ENCODE results near the gene LRRC2. TPM values are rescaled to one million over a fixed set of nuclear protein-coding genes. Genes with fewer than 3 reads are reported as not detected.
A peak's percentile ranks its signal among the peaks of the same experiment; 100 is the strongest.

The LRRC2 gene
- polyA plus RNA-seq, 6 donors from 2014 or later, result not detected

GRCh38 chr3:46491089-46492070, 74.7 kb downstream of the LRRC2 start:
- Mint-ChIP-seq H3K27ac (peak overlapping the region in 1 of 6 donors; percentile 45), H3K36me3 (no peaks in the 10 kb centered on the region), H3K9me3 (no peaks in the 10 kb centered on the region), H3K4me1 (peaks cover 6 to 12% (median 9%) of the 10 kb centered on the region in 3 donors), H3K27me3 (peaks cover 6 to 14% (median 13%) of the 10 kb centered on the region in 3 donors), H3K4me3 (no peak overlapping the region)
- ATAC-seq (ENCODE audit: low read depth in 2 of 2), result no peak
- DNase-seq, result no peak

- no peak for DNase-seq
- no peak for ATAC-seq (ENCODE audit: low read depth in 2 of 2)
- Mint-ChIP-seq H3K4me1 (peaks cover 6 to 11% (median 9%) of the 10 kb centered on the region in 3 donors), H3K27me3 (peaks cover 6 to 14% (median 13%) of the 10 kb centered on the region in 3 donors), H3K4me3 (no peak overlapping the region), H3K27ac (no peak overlapping the region), H3K9me3 (no peaks in the 10 kb centered on the region), H3K36me3 (no peaks in the 10 kb centered on the region)
Measured at GRCh38 chr3:46490338-46491084, 75.6 kb downstream of the LRRC2 start.

- no peak overlapping the region for H3K27ac Mint-ChIP-seq
- H3K36me3 Mint-ChIP-seq, result no peaks in the 10 kb centered on the region
- ATAC-seq (ENCODE audit: low read depth in 2 of 2), result no peak
Measured at GRCh38 chr3:46489875-46490274, 76.2 kb downstream of the LRRC2 start.

GRCh38 chr3:46489381-46489780, 76.7 kb downstream of the LRRC2 start:
- ATAC-seq (ENCODE audit: low read depth in 2 of 2), result no peak
- Mint-ChIP-seq H3K27ac (peak overlapping the region in 1 of 6 donors; percentile 62), H3K9me3 (no peaks in the 10 kb centered on the region), H3K4me1 (peaks cover 6 to 11% (median 9%) of the 10 kb centered on the region in 3 donors), H3K36me3 (no peaks in the 10 kb centered on the region), H3K27me3 (peaks cover 6 to 14% (median 13%) of the 10 kb centered on the region in 3 donors), H3K4me3 (peak overlapping the region in 4 of 8 donors; percentile 20 to 62 (median 24))
- no peak for DNase-seq

More at GRCh38 chr3:46489875-46490274, 76.2 kb downstream of the LRRC2 start:
- no peaks in the 10 kb centered on the region for H3K9me3 Mint-ChIP-seq
- no peak for DNase-seq
- H3K27me3 Mint-ChIP-seq, result peaks cover 6 to 14% (median 13%) of the 10 kb centered on the region in 3 donors
- peaks cover 6 to 11% (median 9%) of the 10 kb centered on the region in 3 donors for H3K4me1 Mint-ChIP-seq
- H3K4me3 Mint-ChIP-seq, result peak overlapping the region in 1 of 8 donors; percentile 69

GRCh38 chr3:46488735-46489361, 77.3 kb downstream of the LRRC2 start:
- Mint-ChIP-seq H3K36me3 (no peaks in the 10 kb centered on the region), H3K27ac (peak overlapping the region in 3 of 6 donors; percentile 15 to 62 (median 30)), H3K4me3 (peak overlapping the region in 6 of 8 donors; percentile 21 to 62 (median 39)), H3K4me1 (peaks cover 6 to 11% (median 9%) of the 10 kb centered on the region in 3 donors), H3K27me3 (peaks cover 6 to 14% (median 13%) of the 10 kb centered on the region in 3 donors), H3K9me3 (no peaks in the 10 kb centered on the region)
- DNase-seq (peak; percentile 91), ATAC-seq (ENCODE audit: low read depth in 2 of 2) (peak; percentile 97 to 99)

GRCh38 chr3:46485779-46486175, 80.3 kb downstream of the LRRC2 start:
- Mint-ChIP-seq H3K4me1 (peaks cover 6 to 11% (median 9%) of the 10 kb centered on the region in 3 donors), H3K36me3 (no peaks in the 10 kb centered on the region), H3K27me3 (peaks cover 9 to 15% (median 10%) of the 10 kb centered on the region in 3 donors), H3K4me3 (no peak overlapping the region), H3K9me3 (no peaks in the 10 kb centered on the region), H3K27ac (no peak overlapping the region)
- DNase-seq (no peak), ATAC-seq (ENCODE audit: low read depth in 2 of 2) (no peak)

GRCh38 chr3:46484911-46485778, 81.0 kb downstream of the LRRC2 start:
- Mint-ChIP-seq H3K4me1 (peaks cover 6 to 11% (median 9%) of the 10 kb centered on the region in 3 donors), H3K4me3 (no peak overlapping the region), H3K27me3 (peaks cover 9 to 21% (median 14%) of the 10 kb centered on the region in 3 donors), H3K36me3 (no peaks in the 10 kb centered on the region), H3K27ac (no peak overlapping the region), H3K9me3 (no peaks in the 10 kb centered on the region)
- DNase-seq (no peak), ATAC-seq (ENCODE audit: low read depth in 2 of 2) (no peak)

- Mint-ChIP-seq H3K4me3 (no peak overlapping the region), H3K27me3 (peaks cover 15 to 28% (median 21%) of the 10 kb centered on the region in 3 donors), H3K9me3 (no peaks in the 10 kb centered on the region), H3K36me3 (no peaks in the 10 kb centered on the region), H3K27ac (no peak overlapping the region), H3K4me1 (peaks cover 6 to 9% (median 9%) of the 10 kb centered on the region in 3 donors)
- no peak for ATAC-seq (ENCODE audit: low read depth in 2 of 2)
- DNase-seq, result no peak
Measured at GRCh38 chr3:46484388-46484787, 81.7 kb downstream of the LRRC2 start.

- DNase-seq (no peak), ATAC-seq (ENCODE audit: low read depth in 2 of 2) (no peak)
- Mint-ChIP-seq H3K27me3 (peaks cover 17 to 33% (median 27%) of the 10 kb centered on the region in 3 donors), H3K4me3 (no peak overlapping the region), H3K27ac (no peak overlapping the region), H3K4me1 (peaks cover under 1 to 4% (median 4%) of the 10 kb centered on the region in 3 donors), H3K36me3 (no peaks in the 10 kb centered on the region), H3K9me3 (no peaks in the 10 kb centered on the region)
Measured at GRCh38 chr3:46483825-46484224, 82.3 kb downstream of the LRRC2 start.

GRCh38 chr3:46482632-46483350, 83.3 kb downstream of the LRRC2 start:
- no peaks in the 10 kb centered on the region for H3K4me1 Mint-ChIP-seq
- no peaks in the 10 kb centered on the region for H3K9me3 Mint-ChIP-seq
- H3K36me3 Mint-ChIP-seq, result no peaks in the 10 kb centered on the region
- H3K27ac Mint-ChIP-seq, result no peak overlapping the region
- DNase-seq (no peak), ATAC-seq (ENCODE audit: low read depth in 2 of 2) (no peak)
- H3K4me3 Mint-ChIP-seq, result no peak overlapping the region
- peaks cover 13 to 41% (median 37%) of the 10 kb centered on the region in 3 donors for H3K27me3 Mint-ChIP-seq

GRCh38 chr3:46481636-46482035, 84.5 kb downstream of the LRRC2 start:
- H3K36me3 Mint-ChIP-seq, result no peaks in the 10 kb centered on the region
- ATAC-seq (ENCODE audit: low read depth in 2 of 2) (no peak), DNase-seq (no peak)
- no peaks in the 10 kb centered on the region for H3K9me3 Mint-ChIP-seq
- no peaks in the 10 kb centered on the region for H3K4me1 Mint-ChIP-seq
- H3K27me3 Mint-ChIP-seq, result peaks cover 10 to 42% (median 36%) of the 10 kb centered on the region in 3 donors
- H3K4me3 Mint-ChIP-seq, result no peak overlapping the region
- peak overlapping the region in 1 of 6 donors; percentile 40 for H3K27ac Mint-ChIP-seq

Data from naive B cell (primary cell).